Bronchial epithelial cell (primary cell): ENCODE results near the gene GLB1L3. TPM values are rescaled to one million over a fixed set of nuclear protein-coding genes. Genes with fewer than 3 reads are reported as not detected.

Source experiments
- DNase-seq: peaks from one replicate; pipeline ENCODE4 v3.0.0-alpha.2; 2010; ENCODE audit warnings: low read depth
- FAIRE-seq: peaks from 2 replicates; lab custom pipeline; 2011; peaks lifted over from hg19 to GRCh38; lab: Jason Lieb, UNC
- H3K27me3 ChIP-seq: 2 replicates; pipeline ENCODE4 v1.5.1; 2011; ENCODE audit warnings: low read length; ENCODE audit not compliant: control insufficient read depth, insufficient read depth
- H3K36me3 ChIP-seq: 2 replicates; pipeline ENCODE4 v1.5.1; 2011; ENCODE audit warnings: low read length; ENCODE audit not compliant: control insufficient read depth, insufficient read depth
- H3K4me3 ChIP-seq: 2 replicates; pipeline ENCODE4 v1.5.1; 2011; ENCODE audit warnings: mild to moderate bottlenecking, low read depth, low read length, control low read depth
- CTCF ChIP-seq: IDR thresholded peaks from 2 replicates; pipeline ENCODE4 v1.5.1; 2011; ENCODE audit warnings: mild to moderate bottlenecking, moderate library complexity, low read length, control low read depth, inconsistent platforms; ENCODE audit not compliant: insufficient read depth, severe bottlenecking
- total RNA-seq: library from RNA; depleted of rRNA; stranded (reverse); fragments of >200 nt; gene quantifications from 2 replicates; pipeline ENCODE4 v1.2.1, GENCODE V29; 2014

The GLB1L3 gene
- total RNA-seq, 1 donor from 2014 or later = 2.1 TPM

GRCh38 chr11:134364261-134364660 lies 88.1 kb downstream of the GLB1L3 start:
- FAIRE-seq (no peak), DNase-seq (no peak)
- no peaks in the 10 kb centered on the region for H3K27me3 ChIP-seq
- H3K4me3 ChIP-seq = no peak overlapping the region
- H3K36me3 ChIP-seq = no peaks in the 10 kb centered on the region
- TF ChIP-seq CTCF = no peak

GRCh38 chr11:134365011-134365925 lies 89.1 kb downstream of the GLB1L3 start:
- TF ChIP-seq CTCF = no peak
- no peak overlapping the region for H3K4me3 ChIP-seq
- FAIRE-seq = no peak
- H3K27me3 ChIP-seq = no peaks in the 10 kb centered on the region
- no peak for DNase-seq
- no peaks in the 10 kb centered on the region for H3K36me3 ChIP-seq

- TF ChIP-seq CTCF = no peak
- Histone ChIP-seq H3K27me3 (no peaks in the 10 kb centered on the region), H3K36me3 (no peaks in the 10 kb centered on the region), H3K4me3 (no peak overlapping the region)
- FAIRE-seq (no peak), DNase-seq (no peak)
Observed at GRCh38 chr11:134366254-134366653, 90.1 kb downstream of the GLB1L3 start.

GRCh38 chr11:134367781-134368180 lies 91.6 kb downstream of the GLB1L3 start:
- no peak for TF ChIP-seq CTCF
- DNase-seq (no peak), FAIRE-seq (no peak)
- Histone ChIP-seq H3K4me3 (no peak overlapping the region), H3K36me3 (no peaks in the 10 kb centered on the region), H3K27me3 (no peaks in the 10 kb centered on the region)

Other genes with a start within 250 kb of the GLB1L3 start
- gene JAM3, start 207.3 kb upstream of the GLB1L3 start, total RNA-seq = 0.26 and 1.6 TPM in 2 replicates
- gene NCAPD3, start 52.4 kb upstream of the GLB1L3 start, total RNA-seq = 4.2 and 5.1 TPM in 2 replicates
- 19.1 and 19.2 TPM in 2 replicates for gene VPS26B, start 51.7 kb upstream of the GLB1L3 start, total RNA-seq
- 34.3 and 60.3 TPM in 2 replicates for gene THYN1, start 23.0 kb upstream of the GLB1L3 start, total RNA-seq
- gene ACAD8, start 22.8 kb upstream of the GLB1L3 start, total RNA-seq = 13.3 and 17.9 TPM in 2 replicates
- gene GLB1L2, start 55.6 kb downstream of the GLB1L3 start, total RNA-seq = 2.9 and 3.4 TPM in 2 replicates
- under 0.01 TPM in 1 of 2 replicates, not detected in the other for gene B3GAT1, start 135.9 kb downstream of the GLB1L3 start, total RNA-seq